ENCODE results near the gene IFNL2. TPM values are rescaled to one million over a fixed set of nuclear protein-coding genes. Genes with fewer than 3 reads are reported as not detected.
A peak's percentile ranks its signal among the peaks of the same experiment; 100 is the strongest.
"Not testable (repeated sequence)": the region's sequence is repeated elsewhere in the genome, so short reads cannot be mapped to it uniquely, and the experiment has no call there.

IFNL2 gene
- total RNA-seq: not detected
- polyA plus RNA-seq: not detected

- POLR2A ChIA-PET; H3K4me3 ChIP-seq (ENCODE audit: low read length): not testable (repeated sequence)
- peak within 1 kb of the TSS in 1 of 8 donors; percentile 57 for H3K27ac Mint-ChIP-seq
Measured at GRCh38 chr19:39268085-39268484, at the start of gene IFNL2. IFNL2 (plus strand) TSS chr19:39268396; CDS start chr19:39268569, 173 bp downstream.

GRCh38 chr19:39219108-39219507 lies 49.1 kb upstream of the IFNL2 start:
- H3K27me3 Mint-ChIP-seq: peaks cover 26 to 35% of the 10 kb centered on the region in 2 donors
- H3K36me3 Mint-ChIP-seq; H3K9me3 ChIP-seq (ENCODE audit: low read length); H3K4me3 ChIP-seq (ENCODE audit: low read length); DNase-seq; H3K4me1 Mint-ChIP-seq; H3K27me3 ChIP-seq (ENCODE audit: insufficient read depth, low read length, poor library complexity, severe bottlenecking); H3K36me3 ChIP-seq (ENCODE audit: insufficient read depth, low read length); H3K4me3 Mint-ChIP-seq; POLR2A ChIA-PET; H3K27ac ChIP-seq (ENCODE audit: low read depth, low read length); H3K9me3 Mint-ChIP-seq; CTCF ChIA-PET; H3K27ac Mint-ChIP-seq; H3K4me1 ChIP-seq (ENCODE audit: insufficient read depth, low read length): not testable (repeated sequence)

More at GRCh38 chr19:39268085-39268484, at the start of gene IFNL2:
- DNase-seq; H3K36me3 Mint-ChIP-seq; H3K36me3 ChIP-seq (ENCODE audit: insufficient read depth, low read length); H3K27ac ChIP-seq (ENCODE audit: low read depth, low read length); H3K9me3 ChIP-seq (ENCODE audit: low read length); CTCF ChIA-PET; H3K9me3 Mint-ChIP-seq; H3K4me3 Mint-ChIP-seq; H3K27me3 ChIP-seq (ENCODE audit: insufficient read depth, low read length, poor library complexity, severe bottlenecking); H3K4me1 ChIP-seq (ENCODE audit: insufficient read depth, low read length): not testable (repeated sequence)
- Mint-ChIP-seq H3K4me1 (peaks cover 0 to 15% (median 8%) of the 10 kb centered on the region in 3 donors), H3K27me3 (peaks cover 18 to 27% of the 10 kb centered on the region in 2 donors)

GRCh38 chr19:39223703-39224279 lies 44.4 kb upstream of the IFNL2 start:
- H3K4me1 Mint-ChIP-seq: peaks cover 0 to 4% (median 0%) of the 10 kb centered on the region in 3 donors
- ChIA-PET CTCF (interaction anchor here (0.6 kb wide), 1 partner anchor 104 kb away, joined by 3 read pairs; no protein-coding TSS in a partner anchor), POLR2A (interaction anchor here (0.5 kb wide), 1 partner anchor 232 kb away, joined by 3 read pairs; no protein-coding TSS in a partner anchor)
- Histone ChIP-seq H3K9me3 (ENCODE audit: low read length) (no peaks in the 10 kb centered on the region), H3K36me3 (ENCODE audit: insufficient read depth, low read length) (no peaks in the 10 kb centered on the region), H3K27me3 (ENCODE audit: insufficient read depth, low read length, poor library complexity, severe bottlenecking) (peaks cover 5% of the 10 kb centered on the region), H3K4me1 (ENCODE audit: insufficient read depth, low read length) (no peaks in the 10 kb centered on the region), H3K4me3 (ENCODE audit: low read length) (no peak overlapping the region), H3K27ac (ENCODE audit: low read depth, low read length) (no peak overlapping the region)
- H3K4me3 Mint-ChIP-seq: no peak overlapping the region
- H3K27me3 Mint-ChIP-seq: peaks cover 27 to 48% of the 10 kb centered on the region in 2 donors
- H3K9me3 Mint-ChIP-seq: no peaks in the 10 kb centered on the region
- no peak for DNase-seq
- no peak overlapping the region for H3K27ac Mint-ChIP-seq
- H3K36me3 Mint-ChIP-seq: no peaks in the 10 kb centered on the region

- H3K27me3 Mint-ChIP-seq: peaks cover 27 to 43% of the 10 kb centered on the region in 2 donors
- no peak overlapping the region for H3K4me3 Mint-ChIP-seq
- Histone ChIP-seq H3K4me3 (ENCODE audit: low read length) (no peak overlapping the region), H3K4me1 (ENCODE audit: insufficient read depth, low read length) (no peaks in the 10 kb centered on the region), H3K9me3 (ENCODE audit: low read length) (no peaks in the 10 kb centered on the region), H3K36me3 (ENCODE audit: insufficient read depth, low read length) (no peaks in the 10 kb centered on the region), H3K27ac (ENCODE audit: low read depth, low read length) (no peak overlapping the region), H3K27me3 (ENCODE audit: insufficient read depth, low read length, poor library complexity, severe bottlenecking) (peaks cover 5% of the 10 kb centered on the region)
- POLR2A ChIA-PET: no interaction called here
- no peaks in the 10 kb centered on the region for H3K36me3 Mint-ChIP-seq
- H3K27ac Mint-ChIP-seq: no peak overlapping the region
- H3K9me3 Mint-ChIP-seq: no peaks in the 10 kb centered on the region
- peaks cover 0 to 4% (median 0%) of the 10 kb centered on the region in 3 donors for H3K4me1 Mint-ChIP-seq
- DNase-seq: no peak
- CTCF ChIA-PET: no interaction called here
Measured at GRCh38 chr19:39224910-39225309, 43.3 kb upstream of the IFNL2 start.

- Histone ChIP-seq H3K36me3 (ENCODE audit: insufficient read depth, low read length) (no peaks in the 10 kb centered on the region), H3K4me1 (ENCODE audit: insufficient read depth, low read length) (no peaks in the 10 kb centered on the region), H3K27me3 (ENCODE audit: insufficient read depth, low read length, poor library complexity, severe bottlenecking) (no peaks in the 10 kb centered on the region), H3K9me3 (ENCODE audit: low read length) (no peaks in the 10 kb centered on the region), H3K27ac (ENCODE audit: low read depth, low read length) (no peak overlapping the region), H3K4me3 (ENCODE audit: low read length) (no peak overlapping the region)
- H3K4me1 Mint-ChIP-seq: no peaks in the 10 kb centered on the region
- peaks cover 2 to 16% of the 10 kb centered on the region in 2 donors for H3K27me3 Mint-ChIP-seq
- CTCF ChIA-PET: no interaction called here
- H3K4me3 Mint-ChIP-seq: no peak overlapping the region
- H3K27ac Mint-ChIP-seq: no peak overlapping the region
- no peaks in the 10 kb centered on the region for H3K9me3 Mint-ChIP-seq
- DNase-seq: no peak
- H3K36me3 Mint-ChIP-seq: no peaks in the 10 kb centered on the region
- POLR2A ChIA-PET: no interaction called here
Measured at GRCh38 chr19:39230096-39230764, 38.0 kb upstream of the IFNL2 start.

GRCh38 chr19:39232708-39233107 lies 35.5 kb upstream of the IFNL2 start:
- ChIA-PET POLR2A (no interaction called here), CTCF (interaction anchor here (1.1 kb wide), 1 partner anchor 125 kb away, joined by 3 read pairs; no protein-coding TSS in a partner anchor)
- H3K36me3 Mint-ChIP-seq: no peaks in the 10 kb centered on the region

GRCh38 chr19:39236527-39236926 lies 31.7 kb upstream of the IFNL2 start:
- DNase-seq: peak in 4 of 5 donors; percentile 14 to 71 (median 39)
- ChIA-PET POLR2A (interaction anchor here (0.5 to 0.7 kb wide), 3 partner anchors 9 to 916 kb away, joined by 3 to 6 read pairs (median 4); no protein-coding TSS in a partner anchor), CTCF (no interaction called here)
- Histone ChIP-seq H3K27ac (ENCODE audit: low read depth, low read length) (no peak overlapping the region), H3K4me1 (ENCODE audit: insufficient read depth, low read length) (peaks cover 17% of the 10 kb centered on the region), H3K27me3 (ENCODE audit: insufficient read depth, low read length, poor library complexity, severe bottlenecking) (no peaks in the 10 kb centered on the region), H3K36me3 (ENCODE audit: insufficient read depth, low read length) (no peaks in the 10 kb centered on the region), H3K4me3 (ENCODE audit: low read length) (no peak overlapping the region), H3K9me3 (ENCODE audit: low read length) (no peaks in the 10 kb centered on the region)
- Mint-ChIP-seq H3K27ac (peak overlapping the region; percentile 29 to 95 (median 66)), H3K4me3 (peak overlapping the region; percentile 15 to 79 (median 68)), H3K4me1 (peaks cover 21 to 29% (median 27%) of the 10 kb centered on the region in 3 donors), H3K36me3 (no peaks in the 10 kb centered on the region), H3K9me3 (no peaks in the 10 kb centered on the region), H3K27me3 (peaks cover 0 to 3% of the 10 kb centered on the region in 2 donors)

More at GRCh38 chr19:39232708-39233107, 35.5 kb upstream of the IFNL2 start:
- Mint-ChIP-seq H3K4me3 (no peak overlapping the region), H3K4me1 (peaks cover 11 to 19% (median 19%) of the 10 kb centered on the region in 3 donors), H3K9me3 (no peaks in the 10 kb centered on the region), H3K27ac (no peak overlapping the region), H3K27me3 (peaks cover 1 to 2% of the 10 kb centered on the region in 2 donors)
- Histone ChIP-seq H3K36me3 (ENCODE audit: insufficient read depth, low read length) (no peaks in the 10 kb centered on the region), H3K4me3 (ENCODE audit: low read length) (no peak overlapping the region), H3K27ac (ENCODE audit: low read depth, low read length) (no peak overlapping the region), H3K9me3 (ENCODE audit: low read length) (no peaks in the 10 kb centered on the region), H3K4me1 (ENCODE audit: insufficient read depth, low read length) (peaks cover 10% of the 10 kb centered on the region), H3K27me3 (ENCODE audit: insufficient read depth, low read length, poor library complexity, severe bottlenecking) (no peaks in the 10 kb centered on the region)
- no peak for DNase-seq
